ENCODE results near the gene DNAJC17.

Gene DNAJC17

DNA sequence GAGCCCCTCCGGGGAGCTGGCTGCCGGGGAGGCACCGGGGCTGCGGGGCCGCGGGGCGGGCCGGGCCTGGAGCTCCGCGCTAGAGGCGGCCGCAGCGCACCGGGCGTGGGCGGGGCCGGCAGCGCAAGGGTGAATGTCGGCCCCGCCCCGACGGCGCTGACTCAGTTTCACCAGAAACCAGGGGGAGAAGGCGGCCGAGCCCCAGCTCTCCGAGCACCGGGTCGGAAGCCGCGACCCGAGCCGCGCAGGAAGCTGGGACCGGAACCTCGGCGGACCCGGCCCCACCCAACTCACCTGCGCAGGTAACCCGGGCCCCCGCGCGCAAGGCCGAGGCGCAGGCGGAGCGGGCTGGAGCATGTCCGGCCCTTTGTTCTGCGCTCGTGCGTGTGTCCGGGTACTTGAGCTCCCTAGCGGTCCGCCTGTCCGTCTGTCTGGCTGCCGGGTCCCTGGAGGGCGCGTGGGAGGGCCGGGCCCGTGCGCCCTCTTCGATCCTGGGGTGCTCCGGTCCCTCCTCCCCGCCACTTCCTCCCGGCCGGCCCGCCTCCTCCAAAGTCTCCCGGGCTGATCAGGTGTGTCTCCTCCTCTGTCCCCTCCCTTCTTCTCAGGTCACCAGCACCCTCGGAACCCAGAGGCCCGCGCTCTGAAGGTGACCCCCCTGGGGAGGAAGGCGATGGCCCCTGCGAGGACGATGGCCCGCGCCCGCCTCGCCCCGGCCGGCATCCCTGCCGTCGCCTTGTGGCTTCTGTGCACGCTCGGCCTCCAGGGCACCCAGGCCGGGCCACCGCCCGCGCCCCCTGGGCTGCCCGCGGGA, 36.8 kb upstream of the DNAJC17 start, which contains the start of gene SPINT1:
Gene SPINT1 (plus strand): TSS at position 164 of the 811 bp plus-strand sequence. CDS start 507 bp downstream, at position 671.
- TF ChIP-seq, protein P1, sequence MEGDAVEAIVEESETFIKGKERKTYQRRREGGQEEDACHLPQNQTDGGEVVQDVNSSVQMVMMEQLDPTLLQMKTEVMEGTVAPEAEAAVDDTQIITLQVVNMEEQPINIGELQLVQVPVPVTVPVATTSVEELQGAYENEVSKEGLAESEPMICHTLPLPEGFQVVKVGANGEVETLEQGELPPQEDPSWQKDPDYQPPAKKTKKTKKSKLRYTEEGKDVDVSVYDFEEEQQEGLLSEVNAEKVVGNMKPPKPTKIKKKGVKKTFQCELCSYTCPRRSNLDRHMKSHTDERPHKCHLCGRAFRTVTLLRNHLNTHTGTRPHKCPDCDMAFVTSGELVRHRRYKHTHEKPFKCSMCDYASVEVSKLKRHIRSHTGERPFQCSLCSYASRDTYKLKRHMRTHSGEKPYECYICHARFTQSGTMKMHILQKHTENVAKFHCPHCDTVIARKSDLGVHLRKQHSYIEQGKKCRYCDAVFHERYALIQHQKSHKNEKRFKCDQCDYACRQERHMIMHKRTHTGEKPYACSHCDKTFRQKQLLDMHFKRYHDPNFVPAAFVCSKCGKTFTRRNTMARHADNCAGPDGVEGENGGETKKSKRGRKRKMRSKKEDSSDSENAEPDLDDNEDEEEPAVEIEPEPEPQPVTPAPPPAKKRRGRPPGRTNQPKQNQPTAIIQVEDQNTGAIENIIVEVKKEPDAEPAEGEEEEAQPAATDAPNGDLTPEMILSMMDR (IDR thresholded peaks at IDR 0.05; ENCODE audit: low read depth, low read length, missing control alignments): no peak
- no peak for DNase-seq (ENCODE audit: low read depth)
- H3K4me3 ChIP-seq (ENCODE audit: low read depth, low read length): peak within 1 kb of the TSS; percentile 72

DNA sequence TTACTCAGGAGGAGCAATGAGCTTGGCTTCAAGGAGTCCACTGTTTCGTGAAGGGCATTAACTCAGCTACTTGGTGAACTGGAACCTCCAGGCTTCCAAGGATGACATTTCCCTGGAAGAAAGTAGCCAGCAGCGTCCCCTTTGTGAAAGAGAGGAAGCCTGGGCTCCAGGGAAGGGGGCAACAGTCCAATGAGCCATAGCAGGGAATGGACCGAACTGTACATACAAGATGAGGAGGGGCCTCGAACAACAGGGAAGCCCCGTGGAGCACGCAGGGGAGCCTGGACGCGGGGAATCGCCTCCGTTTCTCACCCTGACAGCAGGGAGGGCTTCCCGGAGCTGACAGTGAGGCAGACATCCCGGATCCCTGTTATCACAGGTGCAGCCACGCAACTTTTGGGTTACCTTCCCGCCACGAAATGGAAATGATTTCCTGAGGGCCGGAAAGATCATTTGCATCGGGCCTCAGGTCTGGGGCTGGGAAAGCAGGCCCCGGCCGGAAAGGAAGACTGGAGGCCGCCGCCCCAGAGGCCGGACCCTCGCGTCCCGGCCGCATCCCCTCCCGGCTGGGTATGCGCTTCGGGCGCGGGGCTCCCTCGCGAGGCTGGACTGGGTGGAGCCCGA, 36.1 kb upstream of the DNAJC17 start:
- no peak for DNase-seq (ENCODE audit: low read depth)
- peak overlapping the region; percentile 72 for H3K4me3 ChIP-seq (ENCODE audit: low read depth, low read length)
- TF ChIP-seq, protein P1 (IDR thresholded peaks at IDR 0.05; ENCODE audit: low read depth, low read length, missing control alignments): no peak

DNA sequence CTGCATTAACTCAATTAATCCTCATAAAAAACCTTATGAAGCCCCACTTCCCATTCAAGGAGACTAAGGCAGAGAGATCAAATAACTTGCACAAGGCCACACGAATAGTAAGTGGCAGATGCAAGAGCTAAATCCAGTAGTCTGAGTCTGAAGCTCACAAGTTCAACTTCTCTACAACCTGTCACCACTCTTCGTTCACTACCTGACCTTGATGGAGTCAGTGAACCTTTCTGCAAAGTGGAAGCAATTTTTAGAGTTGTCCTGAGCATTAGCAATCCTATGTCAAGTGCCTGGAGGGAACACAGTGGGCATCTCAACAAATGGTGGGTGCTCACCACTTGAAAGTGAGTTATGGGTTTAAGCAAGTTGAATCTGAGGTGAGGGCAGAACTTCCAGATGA, 34.5 kb upstream of the DNAJC17 start:
- H3K4me3 ChIP-seq (ENCODE audit: low read depth, low read length): no peak overlapping the region
- TF ChIP-seq, protein P1 (IDR thresholded peaks at IDR 0.05; ENCODE audit: low read depth, low read length, missing control alignments): no peak
- DNase-seq (ENCODE audit: low read depth): no peak

DNA sequence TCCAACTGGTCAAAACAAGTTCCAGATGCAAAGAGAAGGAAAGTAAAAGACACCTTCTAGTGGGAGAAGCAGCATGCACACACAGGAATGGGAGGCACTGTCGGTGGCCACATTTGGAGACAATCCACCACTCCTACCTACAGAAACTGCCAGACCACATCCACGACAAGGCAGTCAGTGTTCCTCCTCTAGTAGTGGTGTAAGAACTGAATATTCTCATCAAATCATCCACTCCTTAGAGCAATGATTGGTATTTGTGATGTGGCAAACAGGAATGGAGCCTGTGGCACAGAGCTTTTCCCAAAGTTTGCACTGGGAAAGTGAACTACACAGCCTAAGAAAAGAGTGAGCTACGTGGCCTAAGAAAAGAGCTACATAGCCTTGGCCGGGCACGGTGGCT, 31.5 kb upstream of the DNAJC17 start:
- no peak overlapping the region for H3K4me3 ChIP-seq (ENCODE audit: low read depth, low read length)
- no peak for DNase-seq (ENCODE audit: low read depth)

DNA sequence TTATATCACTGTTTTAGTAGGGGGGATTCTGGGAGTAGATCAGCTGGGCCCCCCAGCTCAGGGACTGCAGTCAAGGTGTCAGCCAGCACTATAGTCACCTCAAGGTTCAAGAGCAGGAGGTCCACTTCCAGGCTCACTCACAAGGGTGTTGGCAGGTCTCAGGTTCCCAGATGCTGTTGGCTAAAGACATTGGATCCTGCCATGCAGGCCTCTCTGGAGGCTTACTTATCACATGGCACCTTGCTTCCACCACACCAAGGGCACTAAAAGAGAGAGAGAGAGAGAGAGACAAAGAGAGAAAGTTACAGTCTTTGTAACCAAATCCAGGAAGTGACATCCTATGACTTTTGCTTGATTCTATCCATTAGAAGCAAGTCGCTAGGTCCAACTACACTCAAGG, 28.7 kb upstream of the DNAJC17 start:
- no peak for DNase-seq (ENCODE audit: low read depth)
- TF ChIP-seq, protein P1 (IDR thresholded peaks at IDR 0.05; ENCODE audit: low read depth, low read length, missing control alignments): no peak
- H3K4me3 ChIP-seq (ENCODE audit: low read depth, low read length): no peak overlapping the region

More for the DNA sequence above, 31.5 kb upstream of the DNAJC17 start:
- TF ChIP-seq, protein P1 (IDR thresholded peaks at IDR 0.05; ENCODE audit: low read depth, low read length, missing control alignments): no peak

DNA sequence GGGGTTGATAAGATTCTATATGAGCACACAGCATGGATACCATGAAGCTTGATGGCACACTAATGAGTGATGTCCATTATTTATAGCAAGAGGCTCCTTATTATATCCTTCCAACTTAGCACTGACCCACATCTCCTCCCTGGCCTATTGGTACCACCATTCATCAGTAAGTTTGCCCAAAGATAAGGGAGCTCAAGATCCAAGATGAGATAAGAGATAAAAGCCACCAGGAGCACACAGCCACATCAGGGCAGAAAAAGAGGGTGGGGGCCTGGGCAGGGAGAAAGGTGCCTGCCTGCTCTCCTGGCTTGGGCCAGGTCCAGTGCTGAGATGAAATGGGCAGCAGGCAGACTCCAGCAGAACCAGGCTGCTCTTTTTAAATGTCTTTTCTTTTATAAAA, 25.6 kb upstream of the DNAJC17 start:
- H3K4me3 ChIP-seq (ENCODE audit: low read depth, low read length): no peak overlapping the region
- TF ChIP-seq, protein P1 (IDR thresholded peaks at IDR 0.05; ENCODE audit: low read depth, low read length, missing control alignments): no peak

More for the DNA sequence above, 25.6 kb upstream of the DNAJC17 start:
- no peak for DNase-seq (ENCODE audit: low read depth)

All from GM12864 (cell line).